ENCODE measurements around the gene PDCL2.

Gene PDCL2, protein sequence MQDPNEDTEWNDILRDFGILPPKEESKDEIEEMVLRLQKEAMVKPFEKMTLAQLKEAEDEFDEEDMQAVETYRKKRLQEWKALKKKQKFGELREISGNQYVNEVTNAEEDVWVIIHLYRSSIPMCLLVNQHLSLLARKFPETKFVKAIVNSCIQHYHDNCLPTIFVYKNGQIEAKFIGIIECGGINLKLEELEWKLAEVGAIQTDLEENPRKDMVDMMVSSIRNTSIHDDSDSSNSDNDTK

DNA sequence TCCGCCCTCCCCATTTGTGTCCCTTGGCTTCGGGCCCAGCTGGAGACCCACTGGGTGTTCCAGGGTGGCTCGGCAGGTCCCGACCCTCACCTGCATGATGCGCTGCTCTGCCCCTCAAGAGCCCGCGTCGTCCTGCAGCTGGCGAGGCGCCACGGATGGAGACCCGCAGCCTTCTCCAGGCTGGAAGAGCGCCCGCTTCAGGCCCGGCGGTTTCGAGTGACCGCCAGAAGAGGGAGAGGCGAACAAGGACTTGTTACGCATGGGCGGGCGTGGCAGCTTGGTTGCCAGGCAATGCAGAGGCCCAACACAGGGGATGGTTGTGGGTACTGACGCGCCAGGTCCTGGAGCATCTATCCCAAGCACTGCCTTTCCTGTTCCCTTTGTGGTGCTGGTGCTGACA lies at the start of gene PDCL2:
PDCL2 (minus strand) TSS at position 232 of the 400 bp plus-strand sequence; CDS start at position 96, 136 bp downstream.
- Mint-ChIP-seq H3K9me3 (peaks cover 13% of the 10 kb centered on the region), H3K27ac (no peak within 1 kb of the TSS), H3K27me3 (ENCODE audit: low read depth) (no peaks in the 10 kb centered on the region), H3K4me1 (no peaks in the 10 kb centered on the region), H3K4me3 (no peak within 1 kb of the TSS), H3K36me3 (ENCODE audit: low read depth) (peaks cover 5% of the 10 kb centered on the region)
- TF ChIP-seq, protein P1, sequence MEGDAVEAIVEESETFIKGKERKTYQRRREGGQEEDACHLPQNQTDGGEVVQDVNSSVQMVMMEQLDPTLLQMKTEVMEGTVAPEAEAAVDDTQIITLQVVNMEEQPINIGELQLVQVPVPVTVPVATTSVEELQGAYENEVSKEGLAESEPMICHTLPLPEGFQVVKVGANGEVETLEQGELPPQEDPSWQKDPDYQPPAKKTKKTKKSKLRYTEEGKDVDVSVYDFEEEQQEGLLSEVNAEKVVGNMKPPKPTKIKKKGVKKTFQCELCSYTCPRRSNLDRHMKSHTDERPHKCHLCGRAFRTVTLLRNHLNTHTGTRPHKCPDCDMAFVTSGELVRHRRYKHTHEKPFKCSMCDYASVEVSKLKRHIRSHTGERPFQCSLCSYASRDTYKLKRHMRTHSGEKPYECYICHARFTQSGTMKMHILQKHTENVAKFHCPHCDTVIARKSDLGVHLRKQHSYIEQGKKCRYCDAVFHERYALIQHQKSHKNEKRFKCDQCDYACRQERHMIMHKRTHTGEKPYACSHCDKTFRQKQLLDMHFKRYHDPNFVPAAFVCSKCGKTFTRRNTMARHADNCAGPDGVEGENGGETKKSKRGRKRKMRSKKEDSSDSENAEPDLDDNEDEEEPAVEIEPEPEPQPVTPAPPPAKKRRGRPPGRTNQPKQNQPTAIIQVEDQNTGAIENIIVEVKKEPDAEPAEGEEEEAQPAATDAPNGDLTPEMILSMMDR (IDR thresholded peaks at IDR 0.05; ENCODE audit: unreplicated experiment in 3 of 3) = no peak

DNA sequence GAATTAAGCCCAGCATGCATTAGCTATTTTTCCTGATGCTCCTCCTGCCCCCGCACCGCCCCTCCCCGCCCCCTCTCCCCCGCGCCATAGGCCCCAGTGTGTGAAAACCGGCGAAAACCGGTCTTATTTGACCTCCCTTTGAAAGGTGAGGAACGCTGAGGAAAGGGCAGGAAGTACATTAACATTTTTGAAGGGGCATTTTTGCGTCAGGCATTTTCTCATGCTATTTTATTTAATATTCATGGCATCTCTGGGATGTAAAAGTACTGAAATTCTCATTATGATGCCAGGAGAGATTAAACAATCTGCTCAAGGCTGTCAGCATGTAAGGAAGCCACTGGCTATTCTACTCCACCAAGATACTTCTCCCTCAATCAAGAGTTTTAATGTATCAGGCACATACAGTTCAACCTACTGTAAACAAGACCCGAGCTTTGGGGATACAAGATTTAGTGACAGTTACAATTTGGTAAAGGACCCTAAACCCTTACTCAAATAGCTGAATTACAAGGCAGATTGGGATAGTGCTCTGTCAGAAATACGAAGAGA lies 45.3 kb upstream of the PDCL2 start:
- H3K36me3 Mint-ChIP-seq (ENCODE audit: low read depth) = no peaks in the 10 kb centered on the region
- peak overlapping the region in 1 of 3 experiments; percentile 77 for H3K27ac Mint-ChIP-seq
- peaks cover 20% of the 10 kb centered on the region for H3K4me1 Mint-ChIP-seq
- TF ChIP-seq, protein P1 (IDR thresholded peaks at IDR 0.05; ENCODE audit: unreplicated experiment in 3 of 3) = no peak
- no peaks in the 10 kb centered on the region for H3K9me3 Mint-ChIP-seq
- peaks cover 46% of the 10 kb centered on the region for H3K27me3 Mint-ChIP-seq (ENCODE audit: low read depth)
- peak overlapping the region in 2 of 3 experiments; percentile 0 to 30 for H3K4me3 Mint-ChIP-seq

DNA sequence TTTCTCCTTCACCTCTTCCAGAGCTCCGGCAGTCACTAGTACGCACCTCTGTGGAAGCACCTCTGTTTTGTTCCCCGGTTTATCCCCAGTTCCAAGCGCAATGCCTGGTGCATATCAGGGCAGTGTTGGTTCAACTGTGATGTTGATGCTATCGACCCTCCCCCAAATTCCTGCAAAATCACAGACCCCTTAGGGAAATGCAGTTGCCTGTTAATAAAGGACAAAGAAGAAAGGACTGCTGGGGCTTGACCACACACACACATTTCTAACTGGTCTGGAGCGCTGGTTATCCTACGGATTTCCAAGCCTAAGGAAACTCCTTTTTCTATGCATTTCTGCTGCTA lies 44.6 kb upstream of the PDCL2 start:
- peaks cover 2% of the 10 kb centered on the region for H3K9me3 Mint-ChIP-seq
- peaks cover 46% of the 10 kb centered on the region for H3K27me3 Mint-ChIP-seq (ENCODE audit: low read depth)
- H3K4me3 Mint-ChIP-seq = peak overlapping the region; percentile 83 to 93 (median 86)
- H3K4me1 Mint-ChIP-seq = peaks cover 20% of the 10 kb centered on the region
- TF ChIP-seq, protein P1 (IDR thresholded peaks at IDR 0.05; ENCODE audit: unreplicated experiment in 3 of 3) = no peak
- peak overlapping the region in 1 of 3 experiments; percentile 34 for H3K27ac Mint-ChIP-seq
- H3K36me3 Mint-ChIP-seq (ENCODE audit: low read depth) = no peaks in the 10 kb centered on the region

DNA sequence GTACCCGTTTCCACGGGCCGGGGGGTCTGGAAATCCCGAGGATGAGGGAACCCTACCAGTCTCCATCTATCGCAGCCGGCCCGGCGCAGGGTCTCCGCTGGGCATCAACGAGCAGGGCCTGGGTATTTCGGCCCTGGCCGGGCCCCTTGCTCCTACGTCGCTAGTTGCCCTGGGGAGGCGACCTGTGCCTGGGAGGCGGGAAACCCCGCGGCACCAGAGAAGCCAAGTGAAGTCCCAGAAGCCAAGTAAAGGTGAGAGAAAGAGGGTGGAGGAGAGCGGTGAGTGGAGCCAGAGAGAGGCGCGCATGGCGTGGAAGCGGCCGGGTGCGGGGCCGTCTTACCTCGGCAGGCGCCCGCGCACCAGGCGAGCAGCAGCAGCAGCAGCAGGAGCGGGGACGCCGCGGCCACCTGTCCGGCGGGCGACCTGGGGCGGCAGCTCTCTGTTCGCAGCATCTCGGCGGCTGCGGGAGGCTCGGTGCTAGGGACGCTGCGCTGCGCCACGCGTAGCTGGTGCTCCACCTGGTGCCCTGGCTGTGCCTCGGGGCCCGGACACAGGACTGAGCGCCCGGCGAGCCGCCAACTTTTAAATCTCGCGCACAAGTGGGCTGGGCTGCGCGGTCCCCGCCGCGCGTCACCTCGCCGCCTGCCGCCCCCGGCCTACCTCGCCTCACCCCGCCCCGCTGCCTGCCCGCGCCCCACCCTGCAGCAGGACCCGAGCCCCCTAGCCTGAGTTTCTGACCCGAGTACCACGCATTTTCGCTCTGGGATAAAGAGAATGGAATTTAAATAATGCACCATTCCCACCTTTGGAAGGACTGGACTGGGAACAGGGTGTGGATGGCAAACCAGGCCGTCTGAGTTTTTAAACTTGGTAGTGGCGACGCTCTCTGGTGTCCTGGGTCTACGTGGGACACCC lies 44.0 kb upstream of the PDCL2 start, which contains the start of gene NMU:
NMU (minus strand) TSS at position 558 of the 915 bp plus-strand sequence; CDS start at position 452, 106 bp downstream.
- Mint-ChIP-seq H3K27me3 (ENCODE audit: low read depth) (peaks cover 46% of the 10 kb centered on the region), H3K36me3 (ENCODE audit: low read depth) (no peaks in the 10 kb centered on the region), H3K9me3 (peaks cover 8% of the 10 kb centered on the region), H3K4me3 (peak within 1 kb of the TSS; percentile 83 to 93 (median 86)), H3K4me1 (peaks cover 20% of the 10 kb centered on the region), H3K27ac (peak within 1 kb of the TSS in 1 of 3 experiments; percentile 34)
- TF ChIP-seq, protein P1 (IDR thresholded peaks at IDR 0.05; ENCODE audit: unreplicated experiment in 3 of 3) = no peak

DNA sequence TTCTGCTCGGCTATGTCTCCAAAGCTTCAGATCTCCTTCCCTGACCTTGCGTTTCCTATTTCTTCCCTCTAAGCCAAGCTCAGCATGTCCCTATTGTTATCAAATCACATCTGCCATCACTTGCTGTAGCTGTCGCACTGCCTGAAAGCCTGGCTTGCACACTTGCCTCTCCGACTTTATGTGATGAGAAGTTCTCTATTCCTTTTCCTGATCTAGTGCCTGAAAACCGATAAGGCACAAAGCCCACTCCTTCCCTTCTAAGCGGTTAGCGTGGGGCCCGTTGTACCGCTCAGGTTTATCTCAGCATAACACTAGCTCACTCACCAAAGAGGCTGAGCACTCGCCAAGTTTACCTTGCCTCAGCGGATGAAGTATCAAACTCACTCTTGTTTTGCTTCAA lies 43.2 kb upstream of the PDCL2 start:
- TF ChIP-seq, protein P1 (IDR thresholded peaks at IDR 0.05; ENCODE audit: unreplicated experiment in 3 of 3) = no peak
- Mint-ChIP-seq H3K4me3 (peak overlapping the region; percentile 76 to 93 (median 82)), H3K36me3 (ENCODE audit: low read depth) (no peaks in the 10 kb centered on the region), H3K27me3 (ENCODE audit: low read depth) (peaks cover 46% of the 10 kb centered on the region), H3K27ac (no peak overlapping the region), H3K4me1 (peaks cover 20% of the 10 kb centered on the region), H3K9me3 (peaks cover 13% of the 10 kb centered on the region)
